HEK293 (cell line): ENCODE measurements around the gene STX4.

Source experiments
- AEBP2 ChIP-seq: fragments of 450-650 bp; formaldehyde crosslinking; IDR thresholded peaks from 2 replicates; pipeline ENCODE4 v1.5.1; 2016; ENCODE audit warnings: missing biosample characterization, missing genetic modification characterization, borderline replicate concordance
- FEZF1 ChIP-seq: fragments of 450-650 bp; formaldehyde crosslinking; IDR thresholded peaks from 2 replicates; pipeline ENCODE4 v1.5.1; 2016; ENCODE audit warnings: missing biosample characterization, missing genetic modification characterization
- GLIS1 ChIP-seq: fragments of 450-650 bp; formaldehyde crosslinking; IDR thresholded peaks from 2 replicates; pipeline ENCODE4 v1.5.1; 2016; ENCODE audit warnings: missing biosample characterization, missing genetic modification characterization
- HIC1 ChIP-seq: fragments of 450-650 bp; formaldehyde crosslinking; IDR thresholded peaks from 2 replicates; pipeline ENCODE4 v1.5.1; 2016; ENCODE audit warnings: missing biosample characterization, missing genetic modification characterization
- HOXC10 ChIP-seq: sonication (generic); formaldehyde crosslinking; IDR thresholded peaks from 2 replicates; pipeline ENCODE4 v1.8.1; 2023; ENCODE audit warnings: mild to moderate bottlenecking, missing genetic modification reagents
- INSM2 ChIP-seq: fragments of 450-650 bp; formaldehyde crosslinking; IDR thresholded peaks from 2 replicates; pipeline ENCODE4 v1.5.1; 2016; ENCODE audit warnings: missing biosample characterization, missing genetic modification characterization
- PBX3 ChIP-seq: sonication (generic); formaldehyde crosslinking; IDR thresholded peaks from 2 replicates; pipeline ENCODE4 v1.8.1; 2022; ENCODE audit warnings: mild to moderate bottlenecking, moderate library complexity, missing genetic modification reagents
- ZEB2 ChIP-seq: fragments of 450-650 bp; formaldehyde crosslinking; IDR thresholded peaks from 2 replicates; pipeline ENCODE4 v1.5.1; 2016; ENCODE audit warnings: missing biosample characterization, missing genetic modification characterization
- ZFHX2 ChIP-seq: fragments of 450-650 bp; formaldehyde crosslinking; conservative IDR thresholded peaks from 2 replicates; pipeline ENCODE4 v1.5.1; 2016; ENCODE audit warnings: missing biosample characterization, missing genetic modification characterization
- ZNF157 ChIP-seq: fragments of 450-650 bp; formaldehyde crosslinking; IDR thresholded peaks from 2 replicates; pipeline ENCODE4 v1.5.1; 2016; ENCODE audit warnings: missing biosample characterization, missing genetic modification characterization
- ZNF174 ChIP-seq: fragments of 450-650 bp; formaldehyde crosslinking; IDR thresholded peaks from 2 replicates; pipeline ENCODE4 v1.5.0; 2017; ENCODE audit warnings: missing biosample characterization, mild to moderate bottlenecking, missing genetic modification characterization
- ZNF324 ChIP-seq: fragments of 450-650 bp; formaldehyde crosslinking; IDR thresholded peaks from 2 replicates; pipeline ENCODE4 v1.5.1; 2016; ENCODE audit warnings: missing biosample characterization, missing genetic modification characterization
- ZNF366 ChIP-seq: fragments of 450-650 bp; formaldehyde crosslinking; conservative IDR thresholded peaks from 2 replicates; pipeline ENCODE4 v1.5.1; 2016; ENCODE audit warnings: missing biosample characterization, missing genetic modification characterization
- ZNF501 ChIP-seq: fragments of 450-650 bp; formaldehyde crosslinking; IDR thresholded peaks from 2 replicates; pipeline ENCODE4 v1.5.1; 2016; ENCODE audit warnings: missing biosample characterization, missing genetic modification characterization
- ZNF558 ChIP-seq: fragments of 450-650 bp; formaldehyde crosslinking; IDR thresholded peaks from 2 replicates; pipeline ENCODE4 v1.5.1; 2016; ENCODE audit warnings: missing biosample characterization, missing genetic modification characterization
- ZNF621 ChIP-seq: fragments of 450-650 bp; formaldehyde crosslinking; IDR thresholded peaks from 2 replicates; pipeline ENCODE4 v1.5.1; 2017; ENCODE audit warnings: missing biosample characterization, missing genetic modification characterization
- ZNF658 ChIP-seq: fragments of 450-650 bp; formaldehyde crosslinking; IDR thresholded peaks from 2 replicates; pipeline ENCODE4; 2016; ENCODE audit warnings: missing biosample characterization, missing genetic modification characterization
- ZNF701 ChIP-seq: fragments of 450-650 bp; formaldehyde crosslinking; IDR thresholded peaks from 2 replicates; pipeline ENCODE4 v1.5.1; 2016; ENCODE audit warnings: missing biosample characterization, missing genetic modification characterization
- ZNF792 ChIP-seq: fragments of 450-650 bp; formaldehyde crosslinking; IDR thresholded peaks from 2 replicates; pipeline ENCODE4 v1.5.1; 2016; ENCODE audit warnings: missing biosample characterization, missing genetic modification characterization
- ZNF830 ChIP-seq: fragments of 450-650 bp; IDR thresholded peaks from 2 replicates; pipeline ENCODE4 v1.5.0; 2018; ENCODE audit warnings: missing biosample characterization, missing genetic modification characterization, low read depth, mild to moderate bottlenecking, moderate library complexity
- ZSCAN30 ChIP-seq: fragments of 450-650 bp; IDR thresholded peaks from 2 replicates; pipeline ENCODE4 v1.5.1; 2018; ENCODE audit warnings: missing biosample characterization, mild to moderate bottlenecking, missing genetic modification characterization, moderate library complexity
- TF ChIP-seq, protein P1 (sequence below): fragments of 450-650 bp; formaldehyde crosslinking; IDR thresholded peaks from 2 replicates; pipeline ENCODE4 v1.5.1; 2016; ENCODE audit warnings: missing biosample characterization, missing genetic modification characterization, borderline replicate concordance
- TF ChIP-seq, protein P2 (sequence below): fragments of 450-650 bp; formaldehyde crosslinking; IDR thresholded peaks from 2 replicates; pipeline ENCODE4 v1.5.1; 2017; ENCODE audit warnings: missing biosample characterization, mild to moderate bottlenecking, missing genetic modification characterization, moderate library complexity
- TF ChIP-seq, protein P3 (sequence below): fragments of 450-650 bp; formaldehyde crosslinking; IDR thresholded peaks from 2 replicates; pipeline ENCODE4 v1.5.1; 2016; ENCODE audit warnings: missing biosample characterization, missing genetic modification characterization

The STX4 gene

GRCh38 chr16:30984669-30985400 lies 48.5 kb upstream of the STX4 start, which contains the start of gene HSD3B7 (continued):
- peak; percentile 89 for TF ChIP-seq HIC1
- TF ChIP-seq, protein P1, sequence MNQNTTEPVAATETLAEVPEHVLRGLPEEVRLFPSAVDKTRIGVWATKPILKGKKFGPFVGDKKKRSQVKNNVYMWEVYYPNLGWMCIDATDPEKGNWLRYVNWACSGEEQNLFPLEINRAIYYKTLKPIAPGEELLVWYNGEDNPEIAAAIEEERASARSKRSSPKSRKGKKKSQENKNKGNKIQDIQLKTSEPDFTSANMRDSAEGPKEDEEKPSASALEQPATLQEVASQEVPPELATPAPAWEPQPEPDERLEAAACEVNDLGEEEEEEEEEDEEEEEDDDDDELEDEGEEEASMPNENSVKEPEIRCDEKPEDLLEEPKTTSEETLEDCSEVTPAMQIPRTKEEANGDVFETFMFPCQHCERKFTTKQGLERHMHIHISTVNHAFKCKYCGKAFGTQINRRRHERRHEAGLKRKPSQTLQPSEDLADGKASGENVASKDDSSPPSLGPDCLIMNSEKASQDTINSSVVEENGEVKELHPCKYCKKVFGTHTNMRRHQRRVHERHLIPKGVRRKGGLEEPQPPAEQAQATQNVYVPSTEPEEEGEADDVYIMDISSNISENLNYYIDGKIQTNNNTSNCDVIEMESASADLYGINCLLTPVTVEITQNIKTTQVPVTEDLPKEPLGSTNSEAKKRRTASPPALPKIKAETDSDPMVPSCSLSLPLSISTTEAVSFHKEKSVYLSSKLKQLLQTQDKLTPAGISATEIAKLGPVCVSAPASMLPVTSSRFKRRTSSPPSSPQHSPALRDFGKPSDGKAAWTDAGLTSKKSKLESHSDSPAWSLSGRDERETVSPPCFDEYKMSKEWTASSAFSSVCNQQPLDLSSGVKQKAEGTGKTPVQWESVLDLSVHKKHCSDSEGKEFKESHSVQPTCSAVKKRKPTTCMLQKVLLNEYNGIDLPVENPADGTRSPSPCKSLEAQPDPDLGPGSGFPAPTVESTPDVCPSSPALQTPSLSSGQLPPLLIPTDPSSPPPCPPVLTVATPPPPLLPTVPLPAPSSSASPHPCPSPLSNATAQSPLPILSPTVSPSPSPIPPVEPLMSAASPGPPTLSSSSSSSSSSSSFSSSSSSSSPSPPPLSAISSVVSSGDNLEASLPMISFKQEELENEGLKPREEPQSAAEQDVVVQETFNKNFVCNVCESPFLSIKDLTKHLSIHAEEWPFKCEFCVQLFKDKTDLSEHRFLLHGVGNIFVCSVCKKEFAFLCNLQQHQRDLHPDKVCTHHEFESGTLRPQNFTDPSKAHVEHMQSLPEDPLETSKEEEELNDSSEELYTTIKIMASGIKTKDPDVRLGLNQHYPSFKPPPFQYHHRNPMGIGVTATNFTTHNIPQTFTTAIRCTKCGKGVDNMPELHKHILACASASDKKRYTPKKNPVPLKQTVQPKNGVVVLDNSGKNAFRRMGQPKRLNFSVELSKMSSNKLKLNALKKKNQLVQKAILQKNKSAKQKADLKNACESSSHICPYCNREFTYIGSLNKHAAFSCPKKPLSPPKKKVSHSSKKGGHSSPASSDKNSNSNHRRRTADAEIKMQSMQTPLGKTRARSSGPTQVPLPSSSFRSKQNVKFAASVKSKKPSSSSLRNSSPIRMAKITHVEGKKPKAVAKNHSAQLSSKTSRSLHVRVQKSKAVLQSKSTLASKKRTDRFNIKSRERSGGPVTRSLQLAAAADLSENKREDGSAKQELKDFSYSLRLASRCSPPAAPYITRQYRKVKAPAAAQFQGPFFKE: 0 out of 2 replicates have a peak, but pooled peaks have one; percentile 31
- TF ChIP-seq ZSCAN30 (tag by site-specific recombination): peak; percentile 70; the same call in 1 of the 2 replicates
- TF ChIP-seq ZNF324 (tag by site-specific recombination): peak; percentile 61; the same call in 1 of the 2 replicates
- TF ChIP-seq ZNF558 (tag by site-specific recombination): no peak
- TF ChIP-seq ZNF701 (tag by site-specific recombination): no peak
- no peak for TF ChIP-seq FEZF1 (tag by site-specific recombination)
- no peak for TF ChIP-seq PBX3 (CRISPR knock-in tag)
- TF ChIP-seq ZNF501 (tag by site-specific recombination): peak; percentile 45; the same call in 1 of the 2 replicates
- TF ChIP-seq ZNF366 (tag by site-specific recombination): peak; percentile 81
- no peak for TF ChIP-seq ZNF174
- no peak for TF ChIP-seq ZNF830 (tag by site-specific recombination)
- peak; percentile 63 for TF ChIP-seq ZEB2 (tag by site-specific recombination)
- TF ChIP-seq ZFHX2 (tag by site-specific recombination): peak; percentile 80
- TF ChIP-seq, protein P2, sequence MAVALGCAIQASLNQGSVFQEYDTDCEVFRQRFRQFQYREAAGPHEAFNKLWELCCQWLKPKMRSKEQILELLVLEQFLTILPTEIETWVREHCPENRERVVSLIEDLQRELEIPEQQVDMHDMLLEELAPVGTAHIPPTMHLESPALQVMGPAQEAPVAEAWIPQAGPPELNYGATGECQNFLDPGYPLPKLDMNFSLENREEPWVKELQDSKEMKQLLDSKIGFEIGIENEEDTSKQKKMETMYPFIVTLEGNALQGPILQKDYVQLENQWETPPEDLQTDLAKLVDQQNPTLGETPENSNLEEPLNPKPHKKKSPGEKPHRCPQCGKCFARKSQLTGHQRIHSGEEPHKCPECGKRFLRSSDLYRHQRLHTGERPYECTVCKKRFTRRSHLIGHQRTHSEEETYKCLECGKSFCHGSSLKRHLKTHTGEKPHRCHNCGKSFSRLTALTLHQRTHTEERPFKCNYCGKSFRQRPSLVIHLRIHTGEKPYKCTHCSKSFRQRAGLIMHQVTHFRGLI: peak; percentile 71
- TF ChIP-seq GLIS1 (tag by site-specific recombination): peak; percentile 79
- no peak for TF ChIP-seq ZNF621 (tag by site-specific recombination)
- no peak for TF ChIP-seq HOXC10 (CRISPR knock-in tag)
- 0 out of 2 replicates have a peak, but pooled peaks have one; percentile 4 for TF ChIP-seq ZNF157 (tag by site-specific recombination)
- no peak for TF ChIP-seq AEBP2 (tag by site-specific recombination)
- 0 out of 2 replicates have a peak, but pooled peaks have one; percentile 26 for TF ChIP-seq INSM2 (tag by site-specific recombination)
- TF ChIP-seq ZNF658 (tag by site-specific recombination): no peak
- 0 out of 2 replicates have a peak, but pooled peaks have one; percentile 39 for TF ChIP-seq ZNF792
- TF ChIP-seq, protein P3, sequence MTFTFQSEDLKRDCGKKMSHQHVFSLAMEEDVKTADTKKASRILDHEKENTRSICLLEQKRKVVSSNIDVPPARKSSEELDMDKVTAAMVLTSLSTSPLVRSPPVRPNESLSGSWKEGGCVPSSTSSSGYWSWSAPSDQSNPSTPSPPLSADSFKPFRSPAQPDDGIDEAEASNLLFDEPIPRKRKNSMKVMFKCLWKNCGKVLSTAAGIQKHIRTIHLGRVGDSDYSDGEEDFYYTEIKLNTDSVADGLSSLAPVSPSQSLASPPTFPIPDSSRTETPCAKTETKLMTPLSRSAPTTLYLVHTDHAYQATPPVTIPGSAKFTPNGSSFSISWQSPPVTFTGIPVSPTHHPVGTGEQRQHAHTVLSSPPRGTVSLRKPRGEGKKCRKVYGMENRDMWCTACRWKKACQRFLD (tag by site-specific recombination): no peak
